Measurements from ENCODE around the gene MDFI. TPM values are rescaled to one million over a fixed set of nuclear protein-coding genes. Genes with fewer than 3 reads are reported as not detected.

Gene MDFI
- polyA plus RNA-seq, 1 donor from 2014 or later = 42.5 TPM

DNA sequence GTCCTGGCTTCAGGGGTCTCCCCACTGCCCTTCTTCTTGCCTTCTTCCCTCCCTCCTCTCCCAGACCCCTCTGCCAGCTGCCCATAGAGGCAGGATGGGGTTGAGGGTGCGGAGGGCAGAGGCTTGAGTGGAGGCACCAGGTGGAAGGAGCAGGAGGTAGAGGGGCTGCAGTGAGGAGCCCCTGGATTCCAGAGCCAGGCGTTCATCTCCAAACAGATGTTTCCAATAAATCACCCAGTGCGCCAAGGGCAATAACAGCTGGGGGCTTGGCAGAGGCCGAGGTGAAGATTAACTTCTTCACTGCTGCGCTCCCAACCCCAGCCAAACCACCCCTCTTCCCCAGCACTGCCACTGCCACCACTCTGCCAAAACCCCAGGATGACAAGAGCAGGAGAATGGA, 10.7 kb downstream of the MDFI start:
- Histone ChIP-seq H3K4me2 (ENCODE audit: low read length) (no peak overlapping the region), H3K27ac (ENCODE audit: low read length) (no peak overlapping the region), H3K27me3 (ENCODE audit: insufficient read depth, low read depth, low read length) (no peaks in the 10 kb centered on the region), H3K9me3 (ENCODE audit: low read length) (no peaks in the 10 kb centered on the region), H3F3A (ENCODE audit: insufficient read depth, low read length, poor library complexity, severe bottlenecking) (no peaks in the 10 kb centered on the region), H3K9me2 (ENCODE audit: insufficient read depth, low read length) (no peaks in the 10 kb centered on the region), H4K20me1 (ENCODE audit: insufficient read depth) (no peaks in the 10 kb centered on the region), H3K4me3 (ENCODE audit: low read length) (no peak overlapping the region), H3K79me2 (replicated peaks; ENCODE audit: insufficient read depth, low read length) (no peaks in the 10 kb centered on the region), H3K36me3 (ENCODE audit: insufficient read depth, low read length) (no peaks in the 10 kb centered on the region), H3K9ac (ENCODE audit: low read length) (no peak overlapping the region), H2AFZ (ENCODE audit: low read depth, low read length) (no peak overlapping the region)
- no peak for TF ChIP-seq RAD21 (conservative IDR thresholded peaks at IDR 0.05)
- no peak for TF ChIP-seq POLR2AphosphoS5 (IDR thresholded peaks at IDR 0.05)
- no peak for TF ChIP-seq EZH2 (IDR thresholded peaks at IDR 0.05; ENCODE audit: borderline replicate concordance, insufficient read depth, low read length, poor library complexity, severe bottlenecking)
- no peak for TF ChIP-seq EP300 (conservative IDR thresholded peaks at IDR 0.05; ENCODE audit: poor library complexity, severe bottlenecking)
- TF ChIP-seq, protein P1, sequence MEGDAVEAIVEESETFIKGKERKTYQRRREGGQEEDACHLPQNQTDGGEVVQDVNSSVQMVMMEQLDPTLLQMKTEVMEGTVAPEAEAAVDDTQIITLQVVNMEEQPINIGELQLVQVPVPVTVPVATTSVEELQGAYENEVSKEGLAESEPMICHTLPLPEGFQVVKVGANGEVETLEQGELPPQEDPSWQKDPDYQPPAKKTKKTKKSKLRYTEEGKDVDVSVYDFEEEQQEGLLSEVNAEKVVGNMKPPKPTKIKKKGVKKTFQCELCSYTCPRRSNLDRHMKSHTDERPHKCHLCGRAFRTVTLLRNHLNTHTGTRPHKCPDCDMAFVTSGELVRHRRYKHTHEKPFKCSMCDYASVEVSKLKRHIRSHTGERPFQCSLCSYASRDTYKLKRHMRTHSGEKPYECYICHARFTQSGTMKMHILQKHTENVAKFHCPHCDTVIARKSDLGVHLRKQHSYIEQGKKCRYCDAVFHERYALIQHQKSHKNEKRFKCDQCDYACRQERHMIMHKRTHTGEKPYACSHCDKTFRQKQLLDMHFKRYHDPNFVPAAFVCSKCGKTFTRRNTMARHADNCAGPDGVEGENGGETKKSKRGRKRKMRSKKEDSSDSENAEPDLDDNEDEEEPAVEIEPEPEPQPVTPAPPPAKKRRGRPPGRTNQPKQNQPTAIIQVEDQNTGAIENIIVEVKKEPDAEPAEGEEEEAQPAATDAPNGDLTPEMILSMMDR (IDR thresholded peaks at IDR 0.05; ENCODE audit: poor library complexity, severe bottlenecking) = no peak
- no peak for TF ChIP-seq SMC3 (conservative IDR thresholded peaks at IDR 0.05; ENCODE audit: poor library complexity)
- TF ChIP-seq, protein P2, sequence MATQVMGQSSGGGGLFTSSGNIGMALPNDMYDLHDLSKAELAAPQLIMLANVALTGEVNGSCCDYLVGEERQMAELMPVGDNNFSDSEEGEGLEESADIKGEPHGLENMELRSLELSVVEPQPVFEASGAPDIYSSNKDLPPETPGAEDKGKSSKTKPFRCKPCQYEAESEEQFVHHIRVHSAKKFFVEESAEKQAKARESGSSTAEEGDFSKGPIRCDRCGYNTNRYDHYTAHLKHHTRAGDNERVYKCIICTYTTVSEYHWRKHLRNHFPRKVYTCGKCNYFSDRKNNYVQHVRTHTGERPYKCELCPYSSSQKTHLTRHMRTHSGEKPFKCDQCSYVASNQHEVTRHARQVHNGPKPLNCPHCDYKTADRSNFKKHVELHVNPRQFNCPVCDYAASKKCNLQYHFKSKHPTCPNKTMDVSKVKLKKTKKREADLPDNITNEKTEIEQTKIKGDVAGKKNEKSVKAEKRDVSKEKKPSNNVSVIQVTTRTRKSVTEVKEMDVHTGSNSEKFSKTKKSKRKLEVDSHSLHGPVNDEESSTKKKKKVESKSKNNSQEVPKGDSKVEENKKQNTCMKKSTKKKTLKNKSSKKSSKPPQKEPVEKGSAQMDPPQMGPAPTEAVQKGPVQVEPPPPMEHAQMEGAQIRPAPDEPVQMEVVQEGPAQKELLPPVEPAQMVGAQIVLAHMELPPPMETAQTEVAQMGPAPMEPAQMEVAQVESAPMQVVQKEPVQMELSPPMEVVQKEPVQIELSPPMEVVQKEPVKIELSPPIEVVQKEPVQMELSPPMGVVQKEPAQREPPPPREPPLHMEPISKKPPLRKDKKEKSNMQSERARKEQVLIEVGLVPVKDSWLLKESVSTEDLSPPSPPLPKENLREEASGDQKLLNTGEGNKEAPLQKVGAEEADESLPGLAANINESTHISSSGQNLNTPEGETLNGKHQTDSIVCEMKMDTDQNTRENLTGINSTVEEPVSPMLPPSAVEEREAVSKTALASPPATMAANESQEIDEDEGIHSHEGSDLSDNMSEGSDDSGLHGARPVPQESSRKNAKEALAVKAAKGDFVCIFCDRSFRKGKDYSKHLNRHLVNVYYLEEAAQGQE (IDR thresholded peaks at IDR 0.05; ENCODE audit: borderline replicate concordance) = no peak
- no peak for TF ChIP-seq TAF1 (IDR thresholded peaks at IDR 0.05; ENCODE audit: low read depth)
- TF ChIP-seq MXI1 (conservative IDR thresholded peaks at IDR 0.05; ENCODE audit: poor library complexity, severe bottlenecking) = no peak

DNA sequence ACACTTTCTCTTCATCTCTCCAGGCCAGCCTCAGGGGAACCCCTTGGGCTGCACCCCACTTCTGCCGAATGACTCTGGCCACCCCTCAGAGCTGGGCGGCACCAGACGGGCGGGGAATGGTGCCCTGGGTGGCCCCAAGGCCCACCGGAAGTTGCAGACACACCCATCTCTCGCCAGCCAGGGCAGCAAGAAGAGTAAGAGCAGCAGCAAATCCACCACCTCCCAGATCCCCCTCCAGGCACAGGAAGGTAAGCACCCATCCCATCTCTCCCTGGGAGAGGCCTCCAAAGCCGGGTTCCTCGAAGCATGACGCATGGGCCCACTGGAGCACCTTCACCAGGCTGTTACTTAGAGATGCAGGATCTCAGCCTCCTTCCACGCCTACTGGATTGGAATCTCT, 11.3 kb downstream of the MDFI start:
- no peak overlapping the region for H3K9ac ChIP-seq (ENCODE audit: low read length)
- no peak overlapping the region for H2AFZ ChIP-seq (ENCODE audit: low read depth, low read length)
- no peaks in the 10 kb centered on the region for H3K9me2 ChIP-seq (ENCODE audit: insufficient read depth, low read length)
- no peaks in the 10 kb centered on the region for H3K79me2 ChIP-seq (replicated peaks; ENCODE audit: insufficient read depth, low read length)
- no peaks in the 10 kb centered on the region for H3F3A ChIP-seq (ENCODE audit: insufficient read depth, low read length, poor library complexity, severe bottlenecking)
- H3K27me3 ChIP-seq (ENCODE audit: insufficient read depth, low read depth, low read length) = no peaks in the 10 kb centered on the region
- TF ChIP-seq TAF1 (IDR thresholded peaks at IDR 0.05; ENCODE audit: low read depth) (no peak), RAD21 (conservative IDR thresholded peaks at IDR 0.05) (no peak), EP300 (conservative IDR thresholded peaks at IDR 0.05; ENCODE audit: poor library complexity, severe bottlenecking) (no peak)
- TF ChIP-seq, protein P2 (IDR thresholded peaks at IDR 0.05; ENCODE audit: borderline replicate concordance) = no peak
- no peaks in the 10 kb centered on the region for H3K36me3 ChIP-seq (ENCODE audit: insufficient read depth, low read length)
- H3K4me2 ChIP-seq (ENCODE audit: low read length) = no peak overlapping the region
- no peaks in the 10 kb centered on the region for H3K9me3 ChIP-seq (ENCODE audit: low read length)
- no peak overlapping the region for H3K4me3 ChIP-seq (ENCODE audit: low read length)
- no peak overlapping the region for H3K27ac ChIP-seq (ENCODE audit: low read length)
- H4K20me1 ChIP-seq (ENCODE audit: insufficient read depth) = no peaks in the 10 kb centered on the region

Measured in neural cell (in vitro differentiated cells).